NCI-H1105 treated with DMSO at 0.1 percent for 48 hours (cell line): ENCODE results near the gene GPR75.
"Not testable (repeated sequence)": the region's sequence is repeated elsewhere in the genome, so short reads cannot be mapped to it uniquely, and the experiment has no call there.

Source experiments
- DNase-seq: peaks from one replicate; lab custom pipeline; 2025; lab: John Stamatoyannopoulos, UW

Gene GPR75

GRCh38 chr2:53852532-53852931 lies 7.2 kb downstream of the GPR75 start:
- DNase-seq = no peak

DNA sequence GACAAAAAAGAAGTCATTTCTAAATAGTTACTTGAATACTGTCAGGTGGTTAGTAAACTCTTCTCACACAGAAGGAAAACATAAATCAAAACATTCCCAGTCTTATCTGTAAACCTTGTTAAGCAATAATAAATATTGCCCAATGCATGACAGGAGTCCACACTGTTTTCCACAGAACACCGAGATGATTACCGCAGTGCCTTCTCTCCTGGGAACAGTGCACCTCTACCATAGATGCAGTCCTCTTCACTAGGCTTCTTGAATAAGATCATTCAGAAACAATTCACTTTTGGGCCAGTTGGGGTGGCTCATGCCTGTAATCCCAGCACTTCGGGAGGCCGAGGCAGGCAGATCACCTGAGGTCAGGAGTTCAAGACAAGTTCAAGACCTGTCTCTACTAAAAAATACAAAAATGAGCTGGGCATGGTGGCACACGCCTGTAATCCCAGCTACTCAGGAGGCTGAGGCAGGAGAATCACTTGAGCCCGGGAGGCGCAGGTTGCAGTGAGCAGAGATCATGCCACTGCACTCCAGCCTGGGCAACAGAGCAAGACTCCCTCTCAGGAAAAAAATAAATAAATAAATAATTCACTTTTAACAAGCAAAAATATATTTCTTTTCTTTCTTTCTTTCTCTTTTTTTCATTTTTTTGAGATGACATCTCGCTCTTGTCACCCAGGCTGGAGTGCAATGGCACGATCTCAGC lies 8.6 kb downstream of the GPR75 start:
- not testable (repeated sequence) for DNase-seq

DNA sequence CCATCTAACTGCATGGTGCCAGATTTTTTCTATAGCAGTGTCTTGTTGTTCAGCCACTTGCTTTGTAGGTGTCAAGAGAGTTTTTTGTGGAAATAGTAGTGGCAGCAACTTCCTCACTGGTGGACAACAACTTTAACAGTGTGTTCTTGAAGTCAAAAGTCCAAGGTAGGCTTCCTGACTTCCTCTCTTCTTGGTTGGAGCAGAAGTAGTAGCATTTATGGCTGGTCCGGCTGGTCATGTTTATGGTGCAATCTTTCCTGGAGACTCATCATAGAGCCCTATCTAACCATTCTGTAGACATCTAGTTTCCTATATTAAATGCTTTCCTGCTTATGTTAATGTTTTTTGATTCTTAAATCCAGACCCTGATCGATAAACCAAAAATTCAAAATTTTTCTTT lies 11.7 kb downstream of the GPR75 start:
- no peak for DNase-seq

DNA sequence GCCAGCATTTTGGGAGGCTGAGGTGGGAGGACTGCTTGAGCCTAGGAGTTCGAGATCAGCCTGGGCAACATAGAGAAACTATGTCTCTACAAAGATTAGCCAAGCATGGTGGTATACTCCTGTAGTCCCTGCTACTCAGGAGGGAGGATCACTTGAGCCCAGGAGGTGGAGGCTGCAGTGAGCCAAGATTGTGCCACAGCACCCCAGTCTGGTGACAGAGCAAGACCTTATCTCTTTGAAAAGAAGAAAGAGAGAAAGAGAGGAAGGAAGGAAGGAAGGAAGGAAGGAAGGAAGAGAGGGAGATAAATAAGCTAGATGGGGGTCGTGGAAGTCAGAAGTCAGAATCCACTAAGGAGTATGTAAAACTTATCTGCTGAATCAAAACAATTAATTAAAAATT lies 16.2 kb downstream of the GPR75 start:
- no peak for DNase-seq

DNA sequence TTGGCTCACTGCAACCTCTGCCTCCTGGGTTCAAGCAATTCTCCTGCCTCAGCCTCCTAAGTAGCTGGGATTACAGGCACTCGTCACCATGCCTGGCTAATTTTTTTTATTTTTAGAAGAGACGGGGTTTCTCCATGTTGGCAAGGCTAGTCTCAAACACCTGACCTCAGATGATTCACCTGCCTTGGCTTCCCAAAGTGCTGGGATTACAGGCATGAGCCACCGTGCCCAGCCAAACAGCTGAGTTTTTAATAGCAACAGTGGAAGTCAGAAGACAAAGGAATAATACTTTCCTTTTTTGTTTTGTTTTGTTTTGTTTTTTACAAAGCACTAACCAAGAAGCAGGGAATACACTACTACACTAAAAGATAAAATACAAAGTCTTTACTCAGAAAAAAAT lies 16.9 kb downstream of the GPR75 start:
- DNase-seq = no peak

DNA sequence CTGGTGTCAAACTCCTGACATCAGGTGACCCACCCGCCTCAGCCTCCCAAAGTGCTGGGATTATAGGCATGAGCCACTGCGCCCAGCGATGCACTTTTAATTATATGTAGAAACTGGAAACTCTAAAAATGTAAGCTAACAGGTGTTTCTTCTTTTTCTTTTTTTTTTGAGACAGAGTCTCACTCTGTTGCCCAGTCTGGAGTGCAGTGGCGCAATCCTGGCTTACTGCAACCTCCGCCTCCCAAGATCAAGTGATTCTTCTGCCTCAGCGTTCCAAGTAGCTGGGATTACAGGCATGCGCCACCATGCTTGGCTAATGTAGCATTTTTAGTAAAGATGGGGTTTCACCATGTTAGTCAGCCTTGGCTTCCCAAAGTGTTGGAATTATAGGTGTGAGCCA lies 18.1 kb downstream of the GPR75 start:
- DNase-seq = not testable (repeated sequence)

DNA sequence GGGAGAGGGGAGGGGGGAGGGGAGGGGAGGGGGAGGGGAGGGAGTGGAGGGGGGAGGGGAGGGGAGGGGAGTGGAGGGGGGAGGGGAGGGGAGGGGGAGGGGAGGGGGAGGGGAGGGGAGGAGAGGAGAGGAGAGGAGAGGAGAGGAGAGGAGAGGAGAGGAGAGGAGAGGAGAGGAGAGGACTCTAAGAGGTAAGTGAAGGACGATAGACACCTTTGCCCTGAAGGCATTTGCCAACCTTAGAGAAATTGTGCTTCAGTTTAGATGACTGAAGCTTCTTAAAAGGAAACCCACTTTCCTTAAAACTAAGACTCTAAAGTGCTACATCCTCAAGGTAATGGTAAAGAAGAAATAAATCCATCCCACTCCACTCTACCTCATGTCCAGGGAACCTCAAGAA lies 19.2 kb downstream of the GPR75 start:
- no peak for DNase-seq

DNA sequence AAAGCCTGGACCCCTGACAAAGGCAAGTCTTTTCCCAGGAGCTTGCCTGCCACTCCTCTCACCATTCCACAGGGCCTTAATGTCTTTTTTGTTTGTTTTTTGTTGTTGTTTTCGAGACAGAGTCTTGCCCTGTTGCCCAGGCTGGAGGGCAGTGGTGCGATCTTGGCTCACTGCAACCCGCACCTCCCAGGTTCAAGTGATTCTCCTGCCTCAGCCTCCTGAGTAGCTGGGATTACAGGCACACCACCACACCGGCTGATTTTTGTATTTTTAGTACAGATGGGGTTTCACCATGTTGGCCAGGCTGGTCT lies 29.8 kb downstream of the GPR75 start:
- not testable (repeated sequence) for DNase-seq

DNA sequence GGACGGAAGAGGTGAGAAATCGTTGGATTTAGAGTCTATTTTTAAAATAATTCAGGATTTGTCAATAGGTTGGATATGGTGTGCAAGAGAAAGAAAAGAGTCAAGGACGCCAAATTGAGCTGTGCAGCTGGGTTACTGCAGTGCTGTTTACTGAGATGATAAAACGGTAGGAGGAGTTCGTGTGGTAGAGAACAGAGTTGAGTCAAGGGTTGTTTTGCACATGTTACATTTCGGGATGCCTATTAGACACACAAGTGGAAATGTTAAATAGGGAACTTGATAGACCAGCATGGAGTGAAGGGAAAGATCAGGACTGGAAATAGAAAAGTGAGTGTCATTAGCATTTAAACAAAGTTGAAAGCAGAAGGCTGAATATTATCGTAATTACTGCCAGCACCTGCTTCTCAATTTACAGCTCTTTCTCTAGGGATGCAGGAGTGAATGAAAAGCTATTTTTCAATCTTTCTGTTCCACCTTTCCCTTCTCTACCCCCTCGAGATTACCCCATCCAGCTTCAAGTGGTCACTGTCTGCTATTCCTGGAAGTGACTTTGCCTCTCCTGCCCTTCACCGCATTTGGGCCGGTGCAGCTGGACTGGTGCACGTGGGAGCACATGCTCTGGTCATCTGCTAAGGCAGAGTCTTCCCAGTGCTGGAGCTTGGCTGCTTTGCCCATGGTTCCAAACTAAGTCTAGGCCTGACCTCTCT lies 30.3 kb downstream of the GPR75 start:
- DNase-seq = peak; percentile 71

DNA sequence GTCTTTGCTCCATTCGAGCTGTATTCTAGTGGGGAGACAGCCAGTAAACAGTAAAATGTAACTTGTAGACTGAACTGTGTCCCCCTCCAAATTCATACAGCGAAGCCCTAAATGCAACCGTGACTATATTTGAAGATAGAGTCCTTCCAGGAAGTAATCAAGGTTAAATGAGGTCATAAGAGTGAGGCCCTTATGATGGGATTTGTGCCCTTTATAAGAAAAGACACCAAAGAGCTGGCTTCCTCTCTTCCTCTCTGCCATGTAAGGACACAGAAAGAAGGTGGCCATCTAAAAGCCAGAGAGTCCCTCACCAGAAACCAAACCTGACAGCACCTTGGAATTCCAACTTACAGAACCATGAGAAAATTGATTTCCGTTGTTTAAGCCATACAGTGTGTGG lies 31.4 kb downstream of the GPR75 start:
- DNase-seq = no peak

GRCh38 chr2:53827398-53828175 lies 32.2 kb downstream of the GPR75 start:
- no peak for DNase-seq

- DNase-seq = no peak
Observed at GRCh38 chr2:53826587-53827397, 33.0 kb downstream of the GPR75 start.

GRCh38 chr2:53826030-53826410 lies 33.7 kb downstream of the GPR75 start:
- DNase-seq = no peak

DNA sequence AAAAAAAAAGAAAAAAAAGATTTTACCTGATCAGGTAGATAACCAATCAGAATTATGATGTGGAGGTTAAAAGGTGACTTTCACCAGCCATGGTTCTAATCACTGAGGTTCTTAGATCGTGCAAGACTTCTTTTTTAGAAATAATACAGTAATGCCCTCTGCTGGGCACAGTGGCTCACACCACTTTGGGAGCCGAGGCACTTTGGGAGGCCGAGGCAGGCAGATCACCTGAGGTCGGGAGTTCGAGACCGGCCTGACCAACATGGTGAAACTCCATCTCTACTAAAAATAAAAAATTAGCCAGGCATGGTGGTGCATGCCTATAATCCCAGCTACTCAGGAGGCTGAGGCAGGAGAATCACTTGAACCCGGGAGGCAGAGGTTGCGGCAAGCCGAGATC lies 36.1 kb downstream of the GPR75 start:
- not testable (repeated sequence) for DNase-seq

DNA sequence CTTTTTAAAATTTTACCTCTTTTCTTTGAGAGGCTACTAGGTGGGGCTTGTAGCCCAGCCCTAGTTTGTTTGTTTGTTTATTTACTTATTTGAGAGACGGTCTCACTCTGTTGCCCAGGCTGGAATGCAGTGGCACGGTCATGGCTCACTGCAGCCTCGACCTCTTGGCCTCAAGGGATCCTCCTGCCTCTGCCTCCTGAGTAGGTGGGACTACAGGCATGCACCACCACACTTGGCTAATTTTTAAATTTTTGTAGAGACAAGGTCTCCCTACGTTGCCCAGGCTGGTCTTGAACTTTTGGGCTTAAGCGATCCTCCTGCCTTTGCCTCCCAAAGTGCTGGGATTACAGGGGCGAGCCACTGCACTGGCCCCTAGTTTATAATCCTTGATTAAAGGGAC lies 38.0 kb downstream of the GPR75 start:
- DNase-seq = no peak

DNA sequence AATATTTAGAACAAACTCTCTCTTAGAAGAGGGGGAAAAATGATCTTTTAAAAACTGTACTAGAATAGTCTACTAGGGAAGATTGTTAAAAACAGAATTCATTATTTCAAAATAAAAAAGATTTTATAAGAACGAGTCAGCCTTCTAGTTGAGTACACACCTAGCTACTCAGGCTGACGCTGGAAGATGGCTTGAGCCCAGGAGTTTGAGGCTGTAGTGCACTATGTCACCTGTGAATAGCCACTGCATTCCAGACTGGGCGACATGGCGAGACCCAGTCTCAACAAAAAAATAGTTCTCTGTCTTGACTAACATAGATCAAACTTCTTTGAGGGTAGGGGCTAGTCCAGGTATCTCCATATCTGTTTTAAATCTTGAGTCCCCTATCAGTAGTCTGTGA lies 39.1 kb downstream of the GPR75 start:
- no peak for DNase-seq

DNA sequence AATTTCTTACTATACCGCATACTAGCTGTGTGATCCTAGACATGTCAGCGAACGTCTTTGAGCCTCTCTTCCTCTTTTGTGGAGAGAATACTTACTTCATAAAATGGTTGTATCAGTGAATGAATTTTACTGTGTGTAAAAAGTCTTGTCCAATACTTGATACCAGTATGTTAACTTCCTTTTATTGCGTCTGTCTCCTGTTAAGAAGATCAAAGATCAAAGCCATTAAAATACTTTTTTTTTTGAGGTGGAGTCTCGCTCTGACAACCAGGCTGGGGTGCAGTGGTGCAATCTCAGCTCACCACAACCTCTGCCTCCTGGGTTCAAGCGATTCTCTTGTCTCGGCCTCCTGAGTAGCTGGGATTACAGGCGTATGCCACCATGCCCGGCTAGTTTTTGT lies 39.7 kb downstream of the GPR75 start:
- DNase-seq = no peak

GRCh38 chr2:53819634-53820033 lies 40.1 kb downstream of the GPR75 start:
- DNase-seq = no peak

GRCh38 chr2:53818854-53819435 lies 40.8 kb downstream of the GPR75 start:
- no peak for DNase-seq

- no peak for DNase-seq
Observed at GRCh38 chr2:53813151-53813550, 46.6 kb downstream of the GPR75 start.

GRCh38 chr2:53811601-53812000 lies 48.2 kb downstream of the GPR75 start:
- no peak for DNase-seq
